IMR-90 (cell line): ENCODE results near the gene LHFPL3. TPM values are rescaled to one million over a fixed set of nuclear protein-coding genes. Genes with fewer than 3 reads are reported as not detected.

Source experiments
- ATAC-seq: fragments of 200-7000 bp; cut with Tn5 transposase; 2 replicates; pipeline ENCODE4 v1.9.1; 2020; ENCODE audit warnings: low read depth, mild to moderate bottlenecking, moderate library complexity
- BruUV-seq: library from RNA; stranded (reverse); fragments of 400-500 nt; replicated peaks from 2 replicates; lab custom pipeline; 2021; lab: Mats Ljungman, UMichigan
- CTCF ChIA-PET: fragments of 300-600 bp; formaldehyde crosslinking; extraction: SDS; loops from one replicate; lab custom pipeline; 2021; ENCODE audit warnings: antibody characterized with exemption; lab: Yijun Ruan, JAX
- POLR2A ChIA-PET: fragments of 300-600 bp; sonication (Branson Sonifier 250); formaldehyde crosslinking; loops from one replicate; lab custom pipeline; 2022; ENCODE audit warnings: antibody characterized with exemption; ENCODE audit not compliant: unreplicated experiment; lab: Charles Lee
- DNase-seq: peaks from one replicate; pipeline ENCODE4 v3.0.0; 2013
- H2AFZ ChIP-seq: replicated peaks from 2 replicates; pipeline ENCODE3; 2013; ENCODE audit warnings: low read length, mild to moderate bottlenecking; ENCODE audit not compliant: poor library complexity
- H2AK5ac ChIP-seq: 2 replicates; pipeline ENCODE4 v1.6.1; 2013; ENCODE audit warnings: low read depth, low read length, inconsistent platforms
- H2AK9ac ChIP-seq: replicated peaks from 2 replicates; pipeline ENCODE3; 2013; ENCODE audit warnings: mild to moderate bottlenecking, low read depth, low read length, moderate library complexity; ENCODE audit not compliant: poor library complexity
- H2BK120ac ChIP-seq: 2 replicates; pipeline ENCODE4 v1.6.1; 2013; ENCODE audit warnings: low read depth, low read length, inconsistent platforms
- H2BK15ac ChIP-seq: 3 replicates; pipeline ENCODE4 v1.6.1; 2013; ENCODE audit warnings: low read depth, low read length, inconsistent platforms
- H2BK20ac ChIP-seq: 2 replicates; pipeline ENCODE4 v1.6.1; 2013; ENCODE audit warnings: low read depth, mild to moderate bottlenecking, inconsistent platforms, low read length, moderate library complexity
- H2BK5ac ChIP-seq: 2 replicates; pipeline ENCODE4 v1.6.1; 2013; ENCODE audit warnings: mild to moderate bottlenecking, low read depth, low read length, inconsistent platforms; ENCODE audit not compliant: poor library complexity, severe bottlenecking
- H3K14ac ChIP-seq: replicated peaks from 2 replicates; pipeline ENCODE4 v1.6.1; 2013; ENCODE audit warnings: low read depth, low read length, inconsistent platforms
- H3K18ac ChIP-seq: 2 replicates; pipeline ENCODE4 v1.6.1; 2013; ENCODE audit warnings: low read depth, low read length, control low read depth
- H3K23ac ChIP-seq: 2 replicates; pipeline ENCODE4 v1.6.1; 2013; ENCODE audit warnings: low read depth, low read length, inconsistent platforms
- H3K27ac ChIP-seq: 2 replicates; pipeline ENCODE4 v1.5.1; 2013; ENCODE audit warnings: mild to moderate bottlenecking, control low read depth, low read length; ENCODE audit not compliant: insufficient read depth
- H3K27me3 ChIP-seq: 2 replicates; pipeline ENCODE4 v1.6.1; 2013; ENCODE audit warnings: low read length; ENCODE audit not compliant: control insufficient read depth, insufficient read depth
- H3K36me3 ChIP-seq: 2 replicates; pipeline ENCODE4 v1.6.1; 2013; ENCODE audit warnings: low read length, mixed read lengths; ENCODE audit not compliant: control insufficient read depth, insufficient read depth
- H3K4ac ChIP-seq: 2 replicates; pipeline ENCODE4 v1.6.1; 2013; ENCODE audit warnings: low read depth, low read length, inconsistent platforms
- H3K4me1 ChIP-seq: 2 replicates; pipeline ENCODE4 v1.6.1; 2013; ENCODE audit warnings: low read length, mixed read lengths; ENCODE audit not compliant: control insufficient read depth, insufficient read depth
- H3K4me2 ChIP-seq: 2 replicates; pipeline ENCODE4 v1.6.1; 2013; ENCODE audit warnings: low read depth, mild to moderate bottlenecking, control low read depth, low read length, moderate library complexity
- H3K4me3 ChIP-seq: 2 replicates; pipeline ENCODE4 v1.5.1; 2013; ENCODE audit warnings: low read depth, mild to moderate bottlenecking, control low read depth, low read length, moderate library complexity; ENCODE audit not compliant: insufficient read depth
- H3K56ac ChIP-seq: 2 replicates; pipeline ENCODE4 v1.6.1; 2013; ENCODE audit warnings: low read length, inconsistent platforms; ENCODE audit not compliant: insufficient read depth; ENCODE audit errors: extremely low read depth
- H3K79me1 ChIP-seq, 2 experiments: 2 replicates each; pipeline ENCODE4 v1.6.1; 2013; ENCODE audit warnings: low read length in 2 of 2, inconsistent platforms in 1 of 2, low read depth in 1 of 2
- H3K9ac ChIP-seq: 2 replicates; pipeline ENCODE4 v1.6.1; 2013; ENCODE audit warnings: low read depth, low read length, control low read depth
- H3K9me1 ChIP-seq: 2 replicates; pipeline ENCODE4 v1.6.1; 2013; ENCODE audit warnings: low read length, inconsistent platforms; ENCODE audit not compliant: insufficient read depth
- H3K9me3 ChIP-seq: 2 replicates; pipeline ENCODE4 v1.6.1; 2013; ENCODE audit warnings: low read length; ENCODE audit not compliant: control insufficient read depth, insufficient read depth
- H4K20me1 ChIP-seq: 2 replicates; pipeline ENCODE4 v1.6.1; 2013; ENCODE audit warnings: low read length, inconsistent platforms; ENCODE audit not compliant: insufficient read depth
- H4K5ac ChIP-seq: 2 replicates; pipeline ENCODE4 v1.6.1; 2013; ENCODE audit warnings: mild to moderate bottlenecking, low read depth, low read length, control low read depth
- H4K8ac ChIP-seq, 2 experiments: 2 replicates each; pipeline ENCODE4 v1.6.1; 2013; ENCODE audit warnings: low read depth in 2 of 2, low read length in 2 of 2, control low read depth in 1 of 2, inconsistent platforms in 1 of 2
- H4K91ac ChIP-seq: 2 replicates; pipeline ENCODE4 v1.6.1; 2013; ENCODE audit warnings: low read depth, low read length, inconsistent platforms; ENCODE audit not compliant: insufficient read depth
- BHLHE40 ChIP-seq: fragments of 150-350 bp; IDR thresholded peaks from 2 replicates; pipeline ENCODE4 v1.6.1; 2016; ENCODE audit warnings: mild to moderate bottlenecking, low read depth, low read length
- RAD21 ChIP-seq: IDR thresholded peaks from 2 replicates; pipeline ENCODE4 v1.6.1; 2012; ENCODE audit warnings: low read length, improper control_type of control experiment
- RCOR1 ChIP-seq: IDR thresholded peaks from 2 replicates; pipeline ENCODE4 v1.6.1; 2012; ENCODE audit warnings: mild to moderate bottlenecking, low read length, improper control_type of control experiment; ENCODE audit not compliant: insufficient replicate concordance
- SMC3 ChIP-seq: fragments of 150-350 bp; IDR thresholded peaks from 2 replicates; pipeline ENCODE4 v1.6.1; 2016; ENCODE audit warnings: low read depth, mild to moderate bottlenecking, antibody characterized with exemption, low read length, moderate library complexity
- WGBS, 2 experiments: methylation state at CpG; one replicate each; pipeline versions ENCODE4 v1.1.5 to v1.1.7; 2013; ENCODE audit warnings: missing lambda C conversion rate in 2 of 2; ENCODE audit not compliant: insufficient read length in 1 of 2; ENCODE audit errors: extremely low coverage in 2 of 2; 5-methylcytosine and 5-hydroxymethylcytosine counted together
- dilution Hi-C: fragments of 300-500 bp; cut with HindIII; formaldehyde crosslinking; loops from one replicate; pipeline ENCODE4 v1.14.3; 2018; ENCODE audit warnings: low sequenced_read_pairs; ENCODE audit not compliant: unreplicated experiment
- in situ Hi-C: fragments of 300-500 bp; cut with MboI; formaldehyde crosslinking; loops from 3 replicates; pipeline ENCODE4 v1.14.3; 2019; ENCODE audit warnings: low sequenced_read_pairs, inconsistent platforms, mixed read lengths
- intact Hi-C: fragments of 100-400 bp; cut with micrococcal nuclease; formaldehyde crosslinking; loops from 2 replicates; pipeline ENCODE4 v1.10.0; 2022
- polyA plus RNA-seq, 3 experiments: library from polyadenylated mRNA; depleted of rRNA; stranded (reverse); fragments of >200 nt; gene quantifications; 2 replicates each; pipeline ENCODE4 v1.2.3, GENCODE V29; 2012; ENCODE audit warnings: low replicate concordance in 1 of 3
- total RNA-seq: library from RNA; depleted of rRNA; stranded (reverse); fragments of >200 nt; gene quantifications from 2 replicates; pipeline ENCODE4 v1.2.3, GENCODE V29; 2012
- TF ChIP-seq, protein P1 (sequence below): fragments of 150-350 bp; IDR thresholded peaks from 2 replicates; pipeline ENCODE4 v1.6.1; 2016; ENCODE audit warnings: low read depth, mild to moderate bottlenecking, low read length, moderate library complexity, borderline replicate concordance
- TF ChIP-seq, protein P2 (sequence below): fragments of 150-350 bp; IDR thresholded peaks from 2 replicates; pipeline ENCODE4 v1.6.1; 2017; ENCODE audit warnings: mild to moderate bottlenecking, antibody characterized with exemption, low read length, low read depth
- TF ChIP-seq, protein P3 (sequence below): conservative IDR thresholded peaks from 2 replicates; pipeline ENCODE4 v1.5.1; 2012; ENCODE audit warnings: mild to moderate bottlenecking, low read depth, low read length, improper control_type of control experiment

LHFPL3 gene
- total and polyA plus RNA-seq, 2 of the 4 experiments (the other 2 are of a cell fraction): not detected

DNA sequence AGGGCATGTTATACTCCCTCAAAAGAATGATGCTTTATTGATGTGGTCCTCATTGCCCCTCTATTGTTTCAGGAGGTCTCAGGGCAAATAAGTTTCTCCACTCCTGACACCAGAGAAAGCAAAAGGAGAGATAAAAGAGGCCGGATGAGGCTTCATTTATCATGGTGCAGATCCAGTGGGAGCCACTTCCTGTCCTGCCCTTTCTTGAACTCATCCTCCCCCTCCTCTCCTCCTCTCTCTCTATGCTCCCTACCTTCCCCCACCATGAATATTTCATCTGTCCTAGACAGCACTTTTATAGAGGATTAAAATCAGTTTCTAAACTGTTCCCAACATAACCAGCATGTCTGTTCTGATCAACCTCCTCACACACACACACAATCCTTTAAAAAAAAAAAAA is 513.4 kb downstream of the LHFPL3 start:
- dilution Hi-C loops (no loop called here), intact Hi-C loops (loop anchor here (10.0 kb wide), 2 partner anchors 1267 to 1317 kb away; no protein-coding TSS in a partner anchor), in situ Hi-C loops (loop anchor here (10.0 kb wide), 1 partner anchor 607 kb away; no protein-coding TSS in a partner anchor)
- no TSS peak for BruUV-seq
- H4K8ac ChIP-seq: no peak overlapping the region
- H4K5ac ChIP-seq: no peak overlapping the region
- H2AK9ac ChIP-seq: no peak overlapping the region
- CTCF ChIA-PET: no interaction called here
- no CpG with 5 or more reads among the region's 1 CpG for whole genome bisulfite sequencing, 2 experiments
- no peaks in the 10 kb centered on the region for H3K4me1 ChIP-seq
- no peak overlapping the region for H3K56ac ChIP-seq
- H3K9me1 ChIP-seq: no peaks in the 10 kb centered on the region; the same call in 1 of the 2 replicates
- no peak overlapping the region for H3K14ac ChIP-seq
- no peak overlapping the region for H2BK20ac ChIP-seq
- H2AFZ ChIP-seq: no peak overlapping the region
- no peaks in the 10 kb centered on the region for H3K9me3 ChIP-seq
- H4K20me1 ChIP-seq: no peaks in the 10 kb centered on the region
- no peak overlapping the region for H3K9ac ChIP-seq
- H2BK15ac ChIP-seq: no peak overlapping the region
- H3K4me2 ChIP-seq: no peak overlapping the region
- H3K36me3 ChIP-seq: no peaks in the 10 kb centered on the region
- H3K79me1 ChIP-seq: no peaks in the 10 kb centered on the region
- POLR2A ChIA-PET: no interaction called here
- H3K18ac ChIP-seq: no peak overlapping the region
- TF ChIP-seq, protein P1, sequence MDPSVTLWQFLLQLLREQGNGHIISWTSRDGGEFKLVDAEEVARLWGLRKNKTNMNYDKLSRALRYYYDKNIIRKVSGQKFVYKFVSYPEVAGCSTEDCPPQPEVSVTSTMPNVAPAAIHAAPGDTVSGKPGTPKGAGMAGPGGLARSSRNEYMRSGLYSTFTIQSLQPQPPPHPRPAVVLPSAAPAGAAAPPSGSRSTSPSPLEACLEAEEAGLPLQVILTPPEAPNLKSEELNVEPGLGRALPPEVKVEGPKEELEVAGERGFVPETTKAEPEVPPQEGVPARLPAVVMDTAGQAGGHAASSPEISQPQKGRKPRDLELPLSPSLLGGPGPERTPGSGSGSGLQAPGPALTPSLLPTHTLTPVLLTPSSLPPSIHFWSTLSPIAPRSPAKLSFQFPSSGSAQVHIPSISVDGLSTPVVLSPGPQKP: no peak
- TF ChIP-seq, protein P2, sequence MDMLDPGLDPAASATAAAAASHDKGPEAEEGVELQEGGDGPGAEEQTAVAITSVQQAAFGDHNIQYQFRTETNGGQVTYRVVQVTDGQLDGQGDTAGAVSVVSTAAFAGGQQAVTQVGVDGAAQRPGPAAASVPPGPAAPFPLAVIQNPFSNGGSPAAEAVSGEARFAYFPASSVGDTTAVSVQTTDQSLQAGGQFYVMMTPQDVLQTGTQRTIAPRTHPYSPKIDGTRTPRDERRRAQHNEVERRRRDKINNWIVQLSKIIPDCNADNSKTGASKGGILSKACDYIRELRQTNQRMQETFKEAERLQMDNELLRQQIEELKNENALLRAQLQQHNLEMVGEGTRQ: no peak
- TF ChIP-seq SMC3: no peak
- TF ChIP-seq, protein P3, sequence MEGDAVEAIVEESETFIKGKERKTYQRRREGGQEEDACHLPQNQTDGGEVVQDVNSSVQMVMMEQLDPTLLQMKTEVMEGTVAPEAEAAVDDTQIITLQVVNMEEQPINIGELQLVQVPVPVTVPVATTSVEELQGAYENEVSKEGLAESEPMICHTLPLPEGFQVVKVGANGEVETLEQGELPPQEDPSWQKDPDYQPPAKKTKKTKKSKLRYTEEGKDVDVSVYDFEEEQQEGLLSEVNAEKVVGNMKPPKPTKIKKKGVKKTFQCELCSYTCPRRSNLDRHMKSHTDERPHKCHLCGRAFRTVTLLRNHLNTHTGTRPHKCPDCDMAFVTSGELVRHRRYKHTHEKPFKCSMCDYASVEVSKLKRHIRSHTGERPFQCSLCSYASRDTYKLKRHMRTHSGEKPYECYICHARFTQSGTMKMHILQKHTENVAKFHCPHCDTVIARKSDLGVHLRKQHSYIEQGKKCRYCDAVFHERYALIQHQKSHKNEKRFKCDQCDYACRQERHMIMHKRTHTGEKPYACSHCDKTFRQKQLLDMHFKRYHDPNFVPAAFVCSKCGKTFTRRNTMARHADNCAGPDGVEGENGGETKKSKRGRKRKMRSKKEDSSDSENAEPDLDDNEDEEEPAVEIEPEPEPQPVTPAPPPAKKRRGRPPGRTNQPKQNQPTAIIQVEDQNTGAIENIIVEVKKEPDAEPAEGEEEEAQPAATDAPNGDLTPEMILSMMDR: no peak
- TF ChIP-seq BHLHE40: no peak
- no peak for TF ChIP-seq RCOR1
- TF ChIP-seq RAD21: no peak
- H2AK5ac ChIP-seq: no peak overlapping the region
- H3K4ac ChIP-seq: no peak overlapping the region
- peaks cover 18% of the 10 kb centered on the region for H3K27me3 ChIP-seq
- ATAC-seq (no peak), DNase-seq (no peak)
- no peak overlapping the region for H3K4me3 ChIP-seq
- H3K27ac ChIP-seq: no peak overlapping the region
- H3K23ac ChIP-seq: no peak overlapping the region
- H2BK5ac ChIP-seq: no peak overlapping the region
- H2BK120ac ChIP-seq: no peak overlapping the region
- no peak overlapping the region for H4K91ac ChIP-seq
